CD4-positive, alpha-beta T cell treated with Interferon gamma for 1 hour (primary cell): ENCODE measurements around the gene HAPSTR1.

Source experiments
- DNase-seq: peaks from one replicate; pipeline ENCODE4 v3.0.0-alpha.2; 2020

Gene HAPSTR1

GRCh38 chr16:9124444-9124843 is 33.0 kb downstream of the HAPSTR1 start:
- no peak for DNase-seq

GRCh38 chr16:9124908-9125584 is 33.6 kb downstream of the HAPSTR1 start:
- DNase-seq, result no peak

GRCh38 chr16:9125658-9126505 is 34.4 kb downstream of the HAPSTR1 start:
- DNase-seq, result no peak

GRCh38 chr16:9126609-9127008 is 35.2 kb downstream of the HAPSTR1 start:
- no peak for DNase-seq

GRCh38 chr16:9128346-9129342 is 37.2 kb downstream of the HAPSTR1 start:
- DNase-seq, result no peak

GRCh38 chr16:9134306-9134705 is 42.9 kb downstream of the HAPSTR1 start:
- no peak for DNase-seq

GRCh38 chr16:9134739-9135138 is 43.3 kb downstream of the HAPSTR1 start:
- peak; percentile 59 for DNase-seq

- DNase-seq, result no peak
Observed at GRCh38 chr16:9135797-9136196, 44.4 kb downstream of the HAPSTR1 start.

- no peak for DNase-seq
Observed at GRCh38 chr16:9136596-9136995, 45.2 kb downstream of the HAPSTR1 start.

GRCh38 chr16:9138021-9138680 is 46.7 kb downstream of the HAPSTR1 start:
- no peak for DNase-seq

GRCh38 chr16:9138731-9139501 is 47.5 kb downstream of the HAPSTR1 start:
- DNase-seq, result peak; percentile 62

- no peak for DNase-seq
Observed at GRCh38 chr16:9139965-9140364, 48.5 kb downstream of the HAPSTR1 start.
